Ishikawa (cell line): ENCODE results near the gene ALKBH8.

Experiments used
- MAX ChIP-seq: IDR thresholded peaks from 2 replicates; pipeline ENCODE4 v1.6.1; 2012
- RAD21 ChIP-seq: IDR thresholded peaks from 2 replicates; pipeline ENCODE4 v1.6.1; 2012; ENCODE audit warnings: low read depth
- REST ChIP-seq: IDR thresholded peaks from 2 replicates; pipeline ENCODE4 v1.6.1; 2012; ENCODE audit warnings: low read depth, mild to moderate bottlenecking

DNA sequence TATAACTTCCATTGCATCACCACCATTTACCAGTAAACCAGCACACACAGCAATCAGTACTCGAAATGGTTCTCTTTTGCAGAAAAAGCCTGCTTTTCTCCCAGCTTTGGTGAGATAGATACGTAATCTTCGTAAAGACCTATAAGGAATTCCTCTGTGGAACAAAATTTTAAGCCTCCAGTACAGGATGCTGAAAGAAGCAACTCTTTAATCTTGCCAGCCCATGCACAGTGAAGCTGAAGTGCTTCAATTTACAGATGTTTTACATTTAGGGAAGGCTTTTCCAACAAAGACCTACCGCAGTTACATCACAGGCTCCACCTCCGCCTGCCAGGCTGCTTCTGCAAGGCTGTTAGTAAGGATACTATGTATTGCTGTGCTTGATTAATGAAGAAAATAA, 27.3 kb upstream of the ALKBH8 start:
- TF ChIP-seq MAX (no peak), RAD21 (no peak), REST (no peak)
